HG03460 (cell line): ENCODE measurements around the gene NYNRIN.

Experiments used
- ATAC-seq: cut with Tn5 transposase; IDR thresholded peaks from one replicate; pipeline ENCODE4 v1.9.1; 2021; ENCODE audit not compliant: unreplicated experiment

Gene NYNRIN

GRCh38 chr14:24430143-24430681 is 31.4 kb downstream of the NYNRIN start:
- peak; percentile 45 for ATAC-seq

- peak; percentile 45 for ATAC-seq
Observed at GRCh38 chr14:24430682-24431568, 32.1 kb downstream of the NYNRIN start.

GRCh38 chr14:24431569-24432258 is 32.9 kb downstream of the NYNRIN start:
- ATAC-seq: peak; percentile 41

GRCh38 chr14:24432259-24433131 is 33.7 kb downstream of the NYNRIN start:
- ATAC-seq: no peak

GRCh38 chr14:24434036-24434435 is 35.2 kb downstream of the NYNRIN start:
- ATAC-seq: no peak

- no peak for ATAC-seq
Observed at GRCh38 chr14:24434676-24435075, 35.9 kb downstream of the NYNRIN start.

- ATAC-seq: no peak
Observed at GRCh38 chr14:24435192-24435810, 36.5 kb downstream of the NYNRIN start.

- ATAC-seq: no peak
Observed at GRCh38 chr14:24435998-24436354, 37.2 kb downstream of the NYNRIN start.

GRCh38 chr14:24436355-24437019 is 37.7 kb downstream of the NYNRIN start:
- ATAC-seq: no peak

GRCh38 chr14:24437020-24437735 is 38.4 kb downstream of the NYNRIN start:
- ATAC-seq: no peak

GRCh38 chr14:24437736-24438067 is 38.9 kb downstream of the NYNRIN start:
- ATAC-seq: no peak

- no peak for ATAC-seq
Observed at GRCh38 chr14:24438223-24439097, 39.7 kb downstream of the NYNRIN start.

GRCh38 chr14:24439257-24439656 is 40.5 kb downstream of the NYNRIN start:
- no peak for ATAC-seq

- ATAC-seq: no peak
Observed at GRCh38 chr14:24439830-24440605, 41.2 kb downstream of the NYNRIN start.

GRCh38 chr14:24440606-24441399 is 42.0 kb downstream of the NYNRIN start:
- ATAC-seq: no peak

- no peak for ATAC-seq
Observed at GRCh38 chr14:24441485-24441884, 42.7 kb downstream of the NYNRIN start.

GRCh38 chr14:24441904-24442239 is 43.1 kb downstream of the NYNRIN start:
- ATAC-seq: no peak
